Measurements from ENCODE around the gene CEPT1.

Gene CEPT1

DNA sequence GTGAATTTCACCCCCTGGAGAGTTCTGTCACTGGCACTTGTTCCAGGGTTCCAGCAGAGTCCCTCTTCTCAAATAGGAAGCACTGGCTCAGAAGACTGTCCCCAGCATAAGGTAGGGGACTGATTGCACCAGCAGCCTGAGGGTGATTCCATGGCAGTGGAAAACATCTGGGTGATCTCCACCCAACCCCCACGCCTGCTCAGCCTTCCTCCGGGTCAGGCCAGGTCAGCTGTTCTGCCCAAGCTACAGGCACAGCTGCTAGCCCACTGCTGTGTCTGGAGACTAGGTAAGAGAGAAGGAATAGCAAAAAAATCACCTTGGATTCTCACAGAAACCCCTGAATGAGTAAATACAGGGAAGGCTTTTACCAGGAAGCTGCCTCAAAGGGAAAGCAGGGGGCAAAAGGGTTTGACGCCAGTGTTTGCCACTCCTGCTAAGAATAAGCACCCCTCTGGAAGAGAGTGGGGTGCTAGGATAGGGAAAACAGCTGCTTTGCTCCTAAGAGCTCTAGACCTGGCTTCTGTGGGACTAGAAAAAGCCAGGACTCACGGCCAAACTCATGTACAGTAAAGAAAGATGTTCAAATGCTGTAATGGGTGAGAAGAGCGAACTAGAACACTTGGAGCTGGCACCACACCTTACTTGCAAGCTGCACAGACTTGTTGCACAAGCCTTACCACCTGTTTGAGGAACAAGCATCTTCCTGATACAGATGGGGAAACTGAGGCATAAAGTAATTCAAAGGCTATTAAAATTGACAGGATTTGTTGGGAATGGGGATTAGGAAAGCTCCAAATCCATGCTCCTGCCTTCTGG lies 61.5 kb downstream of the CEPT1 start:
- H3K4me3 ChIP-seq (ENCODE audit: control insufficient read depth, low read depth, low read length), result no peak overlapping the region
- TF ChIP-seq, protein P1, sequence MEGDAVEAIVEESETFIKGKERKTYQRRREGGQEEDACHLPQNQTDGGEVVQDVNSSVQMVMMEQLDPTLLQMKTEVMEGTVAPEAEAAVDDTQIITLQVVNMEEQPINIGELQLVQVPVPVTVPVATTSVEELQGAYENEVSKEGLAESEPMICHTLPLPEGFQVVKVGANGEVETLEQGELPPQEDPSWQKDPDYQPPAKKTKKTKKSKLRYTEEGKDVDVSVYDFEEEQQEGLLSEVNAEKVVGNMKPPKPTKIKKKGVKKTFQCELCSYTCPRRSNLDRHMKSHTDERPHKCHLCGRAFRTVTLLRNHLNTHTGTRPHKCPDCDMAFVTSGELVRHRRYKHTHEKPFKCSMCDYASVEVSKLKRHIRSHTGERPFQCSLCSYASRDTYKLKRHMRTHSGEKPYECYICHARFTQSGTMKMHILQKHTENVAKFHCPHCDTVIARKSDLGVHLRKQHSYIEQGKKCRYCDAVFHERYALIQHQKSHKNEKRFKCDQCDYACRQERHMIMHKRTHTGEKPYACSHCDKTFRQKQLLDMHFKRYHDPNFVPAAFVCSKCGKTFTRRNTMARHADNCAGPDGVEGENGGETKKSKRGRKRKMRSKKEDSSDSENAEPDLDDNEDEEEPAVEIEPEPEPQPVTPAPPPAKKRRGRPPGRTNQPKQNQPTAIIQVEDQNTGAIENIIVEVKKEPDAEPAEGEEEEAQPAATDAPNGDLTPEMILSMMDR (IDR thresholded peaks at IDR 0.05; ENCODE audit: control insufficient read depth, insufficient read depth, low read depth, low read length, missing control alignments), result no peak
- no peak for DNase-seq (ENCODE audit: low read depth)

DNA sequence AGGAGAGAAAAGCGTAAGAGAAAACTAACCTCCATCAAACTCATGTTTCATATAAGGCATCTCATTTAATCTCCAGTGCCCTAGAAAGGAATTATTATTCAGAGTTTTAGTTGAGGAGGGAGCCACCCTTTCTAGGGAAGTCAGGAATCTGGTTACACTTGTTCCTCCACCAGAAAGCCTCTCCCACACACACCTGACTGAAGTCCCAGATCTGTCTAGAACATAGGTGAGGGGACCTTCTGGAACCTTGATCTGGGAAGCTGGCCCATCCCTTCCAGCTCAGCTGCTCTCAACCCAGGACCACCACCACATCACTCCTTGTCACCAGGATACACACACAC lies 62.3 kb downstream of the CEPT1 start:
- no peak for DNase-seq (ENCODE audit: low read depth)
- TF ChIP-seq, protein P1 (IDR thresholded peaks at IDR 0.05; ENCODE audit: control insufficient read depth, insufficient read depth, low read depth, low read length, missing control alignments), result no peak
- H3K4me3 ChIP-seq (ENCODE audit: control insufficient read depth, low read depth, low read length), result no peak overlapping the region

DNA sequence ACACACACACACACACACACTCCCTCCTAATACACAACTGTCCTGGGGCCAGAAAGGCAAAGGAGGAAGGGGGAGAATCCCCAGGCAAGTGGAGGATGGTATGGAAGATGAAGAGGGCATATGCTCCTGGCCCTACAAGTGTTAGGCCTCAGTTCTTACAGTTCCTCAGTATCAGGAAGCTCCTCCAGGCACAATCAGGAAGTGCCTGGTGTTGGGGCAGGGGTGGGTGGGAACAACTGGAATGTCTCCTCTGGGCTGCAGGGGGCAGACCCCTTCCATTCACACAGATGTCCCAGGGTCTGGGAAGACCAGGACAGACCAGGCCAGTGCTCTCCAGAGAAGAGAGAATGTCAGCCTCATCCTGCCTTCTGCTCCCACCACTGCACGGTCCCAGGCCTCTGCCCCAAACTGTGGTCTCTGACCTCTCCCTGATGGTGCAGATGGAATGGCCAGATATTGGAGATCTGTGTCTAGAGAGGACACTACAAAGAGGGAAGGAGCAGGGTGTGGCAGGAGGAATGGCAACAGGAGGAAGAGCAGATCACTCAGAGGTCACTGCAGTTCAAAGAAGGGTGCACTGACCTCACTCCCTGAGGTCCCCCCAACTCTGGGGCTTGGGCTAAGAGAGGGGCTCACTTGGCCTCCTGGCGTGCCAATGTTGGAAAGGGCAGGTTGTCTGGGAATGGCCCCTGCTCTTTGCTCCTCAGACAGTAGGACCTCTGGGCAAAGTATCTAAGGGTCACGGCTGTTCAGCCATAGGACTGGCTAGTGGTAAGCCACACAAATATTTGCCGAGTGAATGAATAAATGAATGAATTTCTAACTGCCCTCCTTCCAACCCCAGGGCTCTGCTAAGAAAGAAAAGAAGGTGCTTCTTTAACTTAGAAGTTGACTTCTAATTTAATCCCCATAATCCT lies 62.9 kb downstream of the CEPT1 start:
- TF ChIP-seq, protein P1 (IDR thresholded peaks at IDR 0.05; ENCODE audit: control insufficient read depth, insufficient read depth, low read depth, low read length, missing control alignments), result no peak
- no peak for DNase-seq (ENCODE audit: low read depth)
- H3K4me3 ChIP-seq (ENCODE audit: control insufficient read depth, low read depth, low read length), result peak overlapping the region; percentile 51; the same call in 1 of the 2 replicates

DNA sequence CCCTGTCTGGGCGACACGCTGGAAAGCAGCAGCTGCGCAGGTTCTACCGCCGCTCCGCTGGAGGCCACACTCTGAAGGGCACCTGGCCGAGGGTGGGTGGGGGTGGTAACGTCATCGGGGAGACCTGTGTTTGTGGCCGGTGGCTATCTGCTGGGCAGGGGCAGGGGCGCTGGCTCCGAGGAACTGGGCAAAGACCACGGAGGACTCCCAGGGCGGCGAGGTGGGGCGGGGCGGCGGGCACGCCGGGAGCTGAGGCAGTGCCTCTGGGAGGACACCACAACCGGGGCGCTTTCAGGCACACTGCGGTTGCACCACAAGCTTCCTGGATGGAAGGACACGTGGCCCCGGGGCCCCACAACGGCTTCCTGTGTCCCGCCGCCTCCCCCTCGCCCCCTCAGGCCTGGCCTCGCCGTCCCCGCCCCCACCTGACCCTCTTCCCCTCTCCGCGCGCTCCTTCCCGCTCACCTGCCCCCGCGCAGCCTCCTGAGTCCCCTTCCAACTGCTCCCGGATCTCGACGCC lies 63.7 kb downstream of the CEPT1 start:
- peak overlapping the region; percentile 51 for H3K4me3 ChIP-seq (ENCODE audit: control insufficient read depth, low read depth, low read length)
- TF ChIP-seq, protein P1 (IDR thresholded peaks at IDR 0.05; ENCODE audit: control insufficient read depth, insufficient read depth, low read depth, low read length, missing control alignments), result no peak
- no peak for DNase-seq (ENCODE audit: low read depth)

DNA sequence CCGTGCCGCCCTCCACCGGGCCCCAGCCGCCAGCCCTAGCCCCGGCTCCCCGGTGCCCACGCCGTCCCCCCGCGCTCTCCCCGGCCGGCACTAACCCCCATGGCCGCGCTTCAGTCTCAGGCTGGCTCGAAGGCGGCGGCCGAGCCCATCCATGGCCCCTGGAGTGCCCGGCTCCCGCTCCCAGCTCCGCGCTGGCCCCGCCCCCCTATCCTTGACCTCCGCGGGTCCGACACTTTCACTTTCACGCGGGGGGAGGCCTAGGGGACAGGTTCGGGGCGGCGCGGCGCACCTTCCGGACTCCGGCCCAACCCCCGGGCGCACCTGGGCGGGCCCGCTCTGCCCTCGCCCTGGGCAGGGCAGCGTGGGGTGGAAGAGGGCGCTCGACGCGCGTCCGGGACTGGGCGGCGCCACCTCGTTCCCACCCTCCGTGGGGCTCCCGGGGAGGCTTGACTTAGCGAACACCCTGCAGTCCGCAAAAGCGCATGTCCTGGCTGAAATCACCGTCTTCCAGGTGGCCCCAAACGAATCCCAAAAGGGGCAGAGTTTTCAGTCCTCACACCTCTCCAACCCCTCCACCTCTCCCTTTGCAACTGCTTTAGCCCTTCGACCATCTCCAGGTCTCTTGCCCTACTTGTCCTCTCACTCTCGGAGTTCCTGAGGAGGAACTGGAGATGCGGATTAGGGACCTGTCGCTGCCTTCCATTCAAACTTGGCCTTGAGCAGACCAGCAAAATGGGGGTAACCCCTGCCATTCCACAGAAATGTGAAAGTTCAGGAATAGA lies 64.4 kb downstream of the CEPT1 start:
- peak overlapping the region; percentile 51 for H3K4me3 ChIP-seq (ENCODE audit: control insufficient read depth, low read depth, low read length)
- TF ChIP-seq, protein P1 (IDR thresholded peaks at IDR 0.05; ENCODE audit: control insufficient read depth, insufficient read depth, low read depth, low read length, missing control alignments), result no peak
- no peak for DNase-seq (ENCODE audit: low read depth)
